Immature natural killer cell (primary cell): ENCODE measurements around the gene TNS3. TPM values are rescaled to one million over a fixed set of nuclear protein-coding genes. Genes with fewer than 3 reads are reported as not detected.

Source experiments
- DNase-seq, 3 donors: peaks; one replicate each; pipeline ENCODE4 v3.0.0; 2022; ENCODE audit warnings: mixed read lengths in 1 of 3
- H3K27ac Mint-ChIP-seq, 6 donors: one replicate each; pipeline ENCODE4 v1.8.0; 2020; ENCODE audit warnings: mixed read lengths in 6 of 6, mild to moderate bottlenecking in 5 of 6, inconsistent platforms in 4 of 6, moderate library complexity in 3 of 6
- H3K27me3 Mint-ChIP-seq, 3 donors: one replicate each; pipeline ENCODE4 v1.8.0; 2020 to 2021; ENCODE audit warnings: low read depth in 3 of 3, mild to moderate bottlenecking in 3 of 3, mixed read lengths in 3 of 3, moderate library complexity in 3 of 3, inconsistent platforms in 1 of 3
- H3K36me3 Mint-ChIP-seq, 3 donors: one replicate each; pipeline ENCODE4 v1.8.0; 2020; ENCODE audit warnings: mixed read lengths in 3 of 3, inconsistent platforms in 2 of 3, mild to moderate bottlenecking in 2 of 3
- H3K4me1 Mint-ChIP-seq, 2 donors: one replicate each; pipeline ENCODE4 v1.8.0; 2020; ENCODE audit warnings: inconsistent platforms in 2 of 2, mild to moderate bottlenecking in 2 of 2, mixed read lengths in 2 of 2, moderate library complexity in 1 of 2
- H3K4me3 Mint-ChIP-seq, 5 donors: one replicate each; pipeline ENCODE4 v1.8.0; 2020; ENCODE audit warnings: mild to moderate bottlenecking in 5 of 5, mixed read lengths in 5 of 5, inconsistent platforms in 3 of 5, moderate library complexity in 3 of 5
- H3K9me3 Mint-ChIP-seq, 6 donors: one replicate each; pipeline ENCODE4 v1.8.0; 2020; ENCODE audit warnings: mild to moderate bottlenecking in 6 of 6, mixed read lengths in 6 of 6, inconsistent platforms in 4 of 6, moderate library complexity in 3 of 6
- polyA plus RNA-seq, 3 donors: library from polyadenylated mRNA; unstranded; fragments of 300-500 nt; fragmentation: Illumina TruSeq; gene quantifications; one replicate each; pipeline ENCODE4 v1.2.3, GENCODE V29; 2021

The TNS3 gene
- polyA plus RNA-seq, 3 donors from 2014 or later: 0.19 TPM; not detected in 2

DNA sequence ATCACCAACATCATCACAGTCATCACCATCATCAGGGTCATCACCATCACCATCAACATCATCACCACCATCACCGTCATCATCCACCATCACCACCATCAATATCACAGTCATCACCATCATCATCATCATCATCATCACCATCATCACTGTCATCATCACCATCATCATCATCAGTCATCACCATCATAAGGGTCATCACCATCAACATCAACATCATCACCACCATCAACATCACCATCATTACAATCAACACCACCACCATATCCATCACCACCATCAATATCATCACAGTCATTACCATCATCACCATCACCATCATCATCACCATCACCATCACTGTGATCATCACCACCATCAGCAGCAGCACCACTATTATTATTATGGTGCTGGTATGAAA lies 218.9 kb downstream of the TNS3 start:
- no peak for DNase-seq
- H3K4me3 Mint-ChIP-seq: no peak overlapping the region
- H3K9me3 Mint-ChIP-seq: peaks cover 0 to 2% (median 0%) of the 10 kb centered on the region in 6 donors
- H3K36me3 Mint-ChIP-seq: no peaks in the 10 kb centered on the region
- H3K27me3 Mint-ChIP-seq: peaks cover 2 to 4% (median 3%) of the 10 kb centered on the region in 3 donors
- no peaks in the 10 kb centered on the region for H3K4me1 Mint-ChIP-seq
- no peak overlapping the region for H3K27ac Mint-ChIP-seq

DNA sequence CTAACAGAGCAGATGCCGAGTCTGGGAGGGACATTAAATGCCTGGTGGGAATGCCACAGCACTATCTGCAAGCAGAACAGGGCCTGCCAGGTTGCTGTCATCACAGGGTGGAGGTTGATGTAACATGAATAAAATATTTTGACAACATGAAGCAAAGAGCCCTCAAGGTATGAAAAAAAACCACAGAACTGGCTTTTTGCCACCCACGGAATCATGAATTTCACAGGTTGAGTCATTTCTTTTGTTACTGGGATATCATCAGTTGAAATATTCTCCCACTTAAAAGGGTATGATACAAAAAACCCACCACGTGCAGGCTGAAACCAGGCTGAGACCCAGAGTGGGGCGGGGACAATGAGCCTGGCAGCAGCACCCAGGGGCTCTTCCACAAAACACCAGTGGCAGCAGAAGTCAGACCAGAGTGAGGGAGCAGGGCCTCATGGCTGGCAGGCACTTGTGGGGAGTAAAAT lies 220.1 kb downstream of the TNS3 start:
- DNase-seq: no peak
- Mint-ChIP-seq H3K27ac (no peak overlapping the region), H3K27me3 (peaks cover 0 to 4% (median 3%) of the 10 kb centered on the region in 3 donors), H3K9me3 (no peaks in the 10 kb centered on the region), H3K36me3 (no peaks in the 10 kb centered on the region), H3K4me1 (no peaks in the 10 kb centered on the region), H3K4me3 (no peak overlapping the region)

DNA sequence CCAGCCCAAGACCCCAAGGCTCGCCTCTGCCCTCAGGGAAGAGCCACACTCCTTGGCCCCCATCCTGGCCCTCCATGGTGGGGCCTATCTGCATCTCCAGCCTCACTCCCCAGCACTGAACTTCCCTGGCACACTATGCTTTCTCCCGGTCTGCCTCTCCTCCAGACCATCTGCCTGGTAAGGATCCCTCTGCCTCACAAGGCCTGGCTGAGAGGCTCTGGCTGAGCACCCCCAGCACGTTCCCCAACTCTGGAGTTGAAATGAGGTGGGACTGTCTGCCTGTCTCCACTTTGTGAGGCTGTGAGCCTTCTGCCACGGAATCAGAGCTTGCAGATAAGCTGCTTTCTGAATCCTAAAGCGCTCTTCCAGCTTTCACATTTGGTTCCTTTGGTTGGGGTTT lies 220.7 kb downstream of the TNS3 start:
- no peaks in the 10 kb centered on the region for H3K4me1 Mint-ChIP-seq
- H3K27ac Mint-ChIP-seq: no peak overlapping the region
- H3K9me3 Mint-ChIP-seq: no peaks in the 10 kb centered on the region
- H3K27me3 Mint-ChIP-seq: peaks cover 0 to 4% (median 3%) of the 10 kb centered on the region in 3 donors
- no peak for DNase-seq
- no peaks in the 10 kb centered on the region for H3K36me3 Mint-ChIP-seq
- no peak overlapping the region for H3K4me3 Mint-ChIP-seq

DNA sequence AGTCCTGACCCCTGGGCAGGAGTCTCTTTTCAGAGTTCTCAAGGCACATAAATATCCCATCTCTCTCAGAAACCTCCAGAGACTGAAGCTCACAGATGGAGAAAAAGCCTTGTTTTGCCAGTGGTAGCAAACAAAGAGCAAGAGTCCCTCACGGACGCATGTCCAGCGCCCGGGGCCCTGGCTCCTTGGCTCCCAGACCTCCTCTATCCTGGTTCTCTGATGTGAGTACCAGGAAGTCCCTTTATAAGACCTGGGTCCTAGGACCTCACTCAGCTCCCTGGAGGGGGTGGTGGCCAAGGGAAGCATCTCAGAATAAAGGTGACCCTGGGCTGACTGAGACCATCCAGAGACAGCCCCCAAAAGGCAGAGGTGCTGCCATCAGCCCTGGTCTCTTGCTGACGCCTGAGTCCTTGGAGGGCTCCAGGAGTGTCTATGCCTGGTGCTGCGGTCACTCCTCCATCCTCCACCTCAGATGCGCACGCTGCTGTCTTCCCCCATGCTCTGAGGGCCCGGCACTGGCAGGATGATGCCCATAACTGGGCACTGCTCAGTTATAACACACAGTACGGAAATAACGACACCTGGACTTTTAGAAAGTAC lies 221.5 kb downstream of the TNS3 start:
- Mint-ChIP-seq H3K9me3 (no peaks in the 10 kb centered on the region), H3K36me3 (no peaks in the 10 kb centered on the region), H3K4me1 (no peaks in the 10 kb centered on the region), H3K27me3 (peaks cover 0 to 4% (median 3%) of the 10 kb centered on the region in 3 donors), H3K4me3 (no peak overlapping the region), H3K27ac (no peak overlapping the region)
- no peak for DNase-seq

DNA sequence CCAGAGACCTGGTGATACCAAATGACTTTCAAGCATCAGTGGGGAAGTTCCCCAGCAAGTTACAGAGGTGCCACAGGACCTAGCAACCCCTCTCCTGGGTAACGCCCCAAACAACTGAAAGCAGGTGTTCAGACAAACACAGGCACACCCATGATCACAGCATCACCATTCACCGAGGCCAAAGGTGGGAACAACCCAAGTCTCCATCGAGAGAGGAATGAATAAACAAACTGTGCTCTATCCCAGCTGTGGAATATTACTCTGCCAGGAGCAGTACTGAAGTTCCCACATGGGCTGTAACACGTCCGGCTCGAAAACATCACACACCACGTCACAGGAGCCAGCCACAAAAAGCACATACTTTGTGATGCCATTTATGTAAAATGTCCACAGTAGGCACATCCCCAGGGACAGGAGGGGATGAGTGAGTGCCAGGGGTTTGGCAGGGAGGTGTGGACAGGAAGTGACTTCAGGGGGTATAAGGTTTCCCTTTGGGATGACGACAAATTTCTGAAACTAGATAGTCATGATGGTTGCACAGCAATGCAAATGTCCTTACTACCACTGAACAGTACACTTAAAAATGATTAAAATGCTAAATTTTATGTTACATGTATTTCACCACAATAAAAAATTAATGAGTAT lies 222.8 kb downstream of the TNS3 start:
- Mint-ChIP-seq H3K27ac (no peak overlapping the region), H3K36me3 (no peaks in the 10 kb centered on the region), H3K9me3 (no peaks in the 10 kb centered on the region), H3K4me3 (no peak overlapping the region), H3K4me1 (no peaks in the 10 kb centered on the region), H3K27me3 (peaks cover 0 to 4% (median 3%) of the 10 kb centered on the region in 3 donors)
- DNase-seq: no peak

DNA sequence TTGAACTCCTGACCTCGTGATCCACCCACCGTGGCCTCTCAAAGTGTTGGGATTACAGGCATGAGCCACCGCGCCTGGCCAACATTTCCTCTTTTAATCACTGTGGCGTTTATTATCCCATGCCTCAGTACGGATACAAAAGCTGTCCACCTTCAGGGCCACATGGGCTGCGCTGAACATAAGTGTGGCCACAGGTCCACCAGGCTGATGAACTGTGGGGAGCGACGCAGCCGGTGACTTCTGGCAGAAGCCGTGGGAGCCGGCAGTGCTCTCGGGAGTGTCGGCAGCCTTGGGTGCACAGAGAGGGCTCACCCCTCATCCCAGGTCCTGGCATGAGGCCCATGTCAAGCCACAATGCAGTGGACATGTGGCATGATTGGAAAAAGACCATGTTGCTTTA lies 223.6 kb downstream of the TNS3 start:
- H3K9me3 Mint-ChIP-seq: no peaks in the 10 kb centered on the region
- H3K27ac Mint-ChIP-seq: no peak overlapping the region
- no peaks in the 10 kb centered on the region for H3K36me3 Mint-ChIP-seq
- no peaks in the 10 kb centered on the region for H3K4me1 Mint-ChIP-seq
- no peak for DNase-seq
- H3K4me3 Mint-ChIP-seq: no peak overlapping the region
- H3K27me3 Mint-ChIP-seq: peaks cover 0 to 4% (median 3%) of the 10 kb centered on the region in 3 donors

DNA sequence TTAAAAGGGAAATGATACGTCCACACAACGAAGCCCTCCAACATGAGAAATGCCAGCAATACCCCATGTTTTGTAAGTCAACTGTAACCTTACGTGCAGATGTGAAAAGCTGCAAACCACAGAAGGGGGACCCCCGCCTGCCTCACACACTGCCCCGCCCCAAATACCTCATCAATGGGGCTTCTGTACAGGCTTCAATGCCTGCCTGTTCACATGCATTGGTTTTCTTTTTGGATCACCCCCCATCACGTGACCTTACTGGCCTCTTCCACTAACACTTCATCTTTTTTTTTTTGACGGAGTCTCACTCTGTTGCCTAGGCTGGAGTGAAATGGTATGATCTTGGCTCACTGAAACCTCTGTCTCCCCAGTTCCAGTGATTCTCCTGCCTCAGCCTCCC lies 224.0 kb downstream of the TNS3 start:
- Mint-ChIP-seq H3K36me3 (no peaks in the 10 kb centered on the region), H3K27ac (no peak overlapping the region), H3K27me3 (peaks cover 0 to 4% (median 3%) of the 10 kb centered on the region in 3 donors), H3K9me3 (no peaks in the 10 kb centered on the region), H3K4me1 (no peaks in the 10 kb centered on the region), H3K4me3 (no peak overlapping the region)
- DNase-seq: no peak

DNA sequence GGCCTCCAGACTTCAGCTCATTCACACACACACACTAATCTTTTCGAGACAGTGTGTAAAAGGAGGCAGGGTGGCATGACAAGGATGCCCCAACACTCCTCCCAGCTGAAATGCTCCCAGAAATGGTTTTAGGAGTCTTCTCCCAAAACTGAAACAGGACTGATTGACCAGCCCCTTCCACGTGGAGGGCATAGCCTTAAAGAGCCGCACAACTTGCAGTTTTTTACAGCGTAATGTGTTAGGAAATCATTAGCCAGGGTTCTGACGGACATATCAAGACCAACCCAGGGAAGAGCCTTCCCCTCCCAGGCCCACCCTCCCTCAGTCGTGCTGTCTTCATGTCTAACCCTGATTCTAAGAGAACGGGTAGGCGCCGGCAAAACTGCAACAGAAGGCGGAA lies 224.6 kb downstream of the TNS3 start:
- Mint-ChIP-seq H3K9me3 (no peaks in the 10 kb centered on the region), H3K27me3 (peaks cover 0 to 4% (median 3%) of the 10 kb centered on the region in 3 donors), H3K4me3 (no peak overlapping the region), H3K27ac (no peak overlapping the region), H3K4me1 (no peaks in the 10 kb centered on the region), H3K36me3 (no peaks in the 10 kb centered on the region)
- no peak for DNase-seq

DNA sequence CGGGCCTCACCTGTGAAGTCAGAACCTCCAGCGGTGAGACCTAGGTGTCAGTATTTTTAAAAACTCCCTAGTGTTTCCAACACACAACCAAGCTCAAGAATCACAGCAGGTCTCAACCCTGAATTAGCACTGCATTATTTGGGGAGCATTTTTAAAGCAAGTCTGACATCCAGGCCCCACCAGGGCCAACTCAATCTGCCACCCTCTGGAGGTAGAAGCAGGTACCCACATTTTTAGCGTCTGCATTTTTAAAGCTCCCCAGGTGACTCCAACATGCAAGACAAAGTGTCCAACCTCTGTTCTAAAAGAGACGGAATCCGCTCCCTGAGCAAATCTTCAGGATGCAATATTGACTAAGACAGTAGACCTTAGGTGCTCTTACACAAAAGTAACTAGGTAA lies 225.7 kb downstream of the TNS3 start:
- Mint-ChIP-seq H3K27ac (no peak overlapping the region), H3K9me3 (no peaks in the 10 kb centered on the region), H3K4me1 (no peaks in the 10 kb centered on the region), H3K36me3 (no peaks in the 10 kb centered on the region), H3K4me3 (no peak overlapping the region), H3K27me3 (peaks cover 0 to 4% (median 0%) of the 10 kb centered on the region in 3 donors)
- DNase-seq: no peak

DNA sequence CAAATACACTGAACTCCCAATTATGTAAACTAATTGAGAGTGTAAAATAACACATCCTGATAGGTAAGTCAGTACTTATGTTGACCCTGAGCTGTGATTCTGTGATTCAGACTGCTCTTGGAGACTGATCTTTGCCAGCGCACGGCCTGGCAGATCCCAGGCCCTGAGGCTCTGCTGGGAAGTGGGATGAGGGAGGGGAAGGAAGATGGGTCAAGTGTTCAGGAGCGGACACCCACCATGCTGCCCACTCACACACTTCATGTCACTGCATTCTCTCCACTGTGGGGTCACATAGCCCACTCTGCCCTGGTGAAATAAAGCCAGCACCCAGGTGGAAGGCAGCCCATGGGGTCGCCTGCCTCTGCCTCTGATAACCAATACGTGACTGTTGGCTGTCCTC lies 226.2 kb downstream of the TNS3 start:
- no peaks in the 10 kb centered on the region for H3K4me1 Mint-ChIP-seq
- H3K27ac Mint-ChIP-seq: no peak overlapping the region

DNA sequence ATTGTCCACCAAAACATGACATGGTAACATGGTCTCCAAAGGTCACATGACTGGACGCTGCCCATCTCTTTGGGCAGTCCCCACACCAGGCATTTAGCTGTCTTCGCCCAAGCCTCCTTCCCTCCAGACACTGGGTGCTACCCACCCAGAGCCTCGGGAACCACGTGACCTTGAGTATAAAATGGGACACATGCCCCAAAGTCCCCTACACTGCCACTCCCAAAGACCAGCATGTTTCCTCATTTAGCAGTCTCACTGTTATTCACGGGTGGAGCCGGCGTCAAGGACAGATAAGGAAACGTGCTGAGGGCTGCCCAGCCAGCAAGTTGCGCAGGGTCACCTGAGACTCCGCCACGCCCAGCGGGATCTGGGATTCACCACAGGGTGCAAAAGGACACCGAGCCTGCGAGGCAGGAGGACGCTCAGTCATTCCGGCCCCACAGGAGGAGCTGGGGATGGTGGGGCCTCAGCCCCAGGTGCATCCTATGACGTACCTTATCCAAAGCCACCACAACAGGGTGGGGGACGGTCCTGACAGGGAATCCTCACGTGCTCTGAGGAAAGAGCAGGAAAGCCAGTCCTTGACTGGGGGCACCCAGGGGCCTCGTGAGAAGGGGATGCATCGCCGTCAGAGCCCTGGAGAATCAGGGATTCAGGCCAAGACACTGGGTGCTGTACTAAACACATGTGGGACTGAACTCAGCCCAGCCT lies 226.9 kb downstream of the TNS3 start:
- Mint-ChIP-seq H3K36me3 (no peaks in the 10 kb centered on the region), H3K4me3 (no peak overlapping the region), H3K9me3 (no peaks in the 10 kb centered on the region), H3K4me1 (no peaks in the 10 kb centered on the region), H3K27me3 (no peaks in the 10 kb centered on the region), H3K27ac (no peak overlapping the region)
- no peak for DNase-seq

More for the DNA sequence above, 226.2 kb downstream of the TNS3 start:
- H3K36me3 Mint-ChIP-seq: no peaks in the 10 kb centered on the region
- H3K9me3 Mint-ChIP-seq: no peaks in the 10 kb centered on the region
- H3K27me3 Mint-ChIP-seq: peaks cover 0 to 2% (median 0%) of the 10 kb centered on the region in 3 donors
- no peak overlapping the region for H3K4me3 Mint-ChIP-seq
- no peak for DNase-seq

DNA sequence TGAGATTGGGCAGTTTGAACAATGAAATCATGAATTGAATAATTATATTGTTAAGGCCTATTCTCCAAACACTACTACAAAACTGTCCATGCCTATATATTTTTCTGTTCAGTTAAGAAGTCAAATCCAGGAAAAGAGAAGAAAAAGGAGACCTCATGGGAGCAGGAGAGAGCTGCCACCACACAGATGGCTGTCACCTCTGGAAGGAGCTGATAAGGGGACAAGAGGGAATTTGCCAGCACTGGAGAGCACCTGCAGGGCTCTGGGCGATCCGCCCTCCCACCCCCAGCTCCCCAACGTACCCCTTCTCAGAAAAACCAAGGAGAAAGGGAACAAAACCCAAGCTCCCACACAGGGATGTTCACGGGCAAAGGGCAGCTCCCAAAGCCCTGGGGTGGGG lies 227.8 kb downstream of the TNS3 start:
- no peaks in the 10 kb centered on the region for H3K9me3 Mint-ChIP-seq
- DNase-seq: no peak
- no peaks in the 10 kb centered on the region for H3K4me1 Mint-ChIP-seq
- H3K27ac Mint-ChIP-seq: no peak overlapping the region
- peak overlapping the region in 1 of 5 donors; percentile 56 for H3K4me3 Mint-ChIP-seq
- no peaks in the 10 kb centered on the region for H3K27me3 Mint-ChIP-seq
- no peaks in the 10 kb centered on the region for H3K36me3 Mint-ChIP-seq

DNA sequence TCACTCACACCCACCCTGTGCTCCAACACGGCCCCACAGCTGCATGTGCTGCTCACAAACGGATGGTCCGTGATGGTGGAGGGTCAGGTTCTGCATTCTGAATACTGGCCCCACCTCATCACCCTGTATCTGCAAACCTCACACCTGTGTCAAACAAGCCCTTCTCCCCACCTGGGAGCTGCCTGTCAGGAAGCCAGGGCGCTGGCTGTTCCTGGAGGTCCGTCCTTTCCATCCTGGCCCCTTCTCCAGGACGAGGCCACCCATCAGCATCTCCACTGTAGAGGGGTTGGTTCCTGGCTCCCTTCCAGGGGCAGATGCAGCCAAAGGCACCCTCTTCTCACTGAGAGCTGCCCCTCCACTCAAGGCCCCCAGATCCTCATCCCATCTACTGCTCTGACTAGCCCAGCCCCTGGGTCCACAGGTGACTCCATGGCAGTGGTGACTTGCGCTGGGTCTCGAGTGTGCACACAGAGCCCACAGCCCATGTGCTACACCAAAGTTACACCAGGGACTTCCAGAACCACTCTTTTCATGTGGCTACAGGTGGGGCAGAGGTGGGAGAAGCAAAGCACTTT lies 229.4 kb downstream of the TNS3 start:
- Mint-ChIP-seq H3K36me3 (no peaks in the 10 kb centered on the region), H3K9me3 (no peaks in the 10 kb centered on the region), H3K27me3 (no peaks in the 10 kb centered on the region), H3K27ac (no peak overlapping the region), H3K4me3 (no peak overlapping the region), H3K4me1 (no peaks in the 10 kb centered on the region)
- DNase-seq: peak in 1 of 3 donors; percentile 2
